ENCODE results near the gene SPG7. TPM values are rescaled to one million over a fixed set of nuclear protein-coding genes. Genes with fewer than 3 reads are reported as not detected.

SPG7 gene
- total and polyA plus RNA-seq, 2 donors (not counting 1 experiment from before 2014, with no cell fraction given) = 35.1 to 107 TPM

DNA sequence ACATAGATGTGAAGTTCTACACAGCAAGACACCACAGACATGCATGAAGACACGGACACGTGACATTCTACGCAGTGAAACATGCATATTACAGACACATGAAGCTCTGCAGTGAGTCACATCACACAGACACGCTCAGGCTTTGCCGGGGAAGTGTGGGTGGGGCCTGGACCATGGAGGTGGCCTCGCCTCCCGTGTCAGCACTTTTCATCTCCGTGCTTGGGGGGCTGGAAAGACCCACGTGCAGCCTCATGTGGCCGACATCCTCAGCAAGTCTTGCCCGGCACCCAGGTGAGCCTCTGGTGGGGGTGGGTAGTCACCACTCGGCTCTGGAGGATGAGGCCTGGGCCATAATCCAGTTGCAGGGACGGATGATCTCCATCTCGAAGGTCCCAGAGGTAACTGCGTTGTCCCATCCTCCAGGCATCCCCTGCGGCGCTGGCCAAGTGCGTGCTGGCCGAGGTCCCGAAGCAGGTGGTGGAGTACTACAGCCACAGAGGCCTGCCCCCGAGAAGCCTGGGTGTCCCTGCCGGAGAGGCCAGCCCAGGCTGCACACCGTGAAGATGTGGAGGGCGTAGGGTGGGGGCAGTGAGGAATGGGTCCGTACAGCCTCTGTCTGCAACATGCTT, 88.0 kb downstream of the SPG7 start:
- Histone ChIP-seq H3K36me3 (ENCODE audit: control insufficient read depth, insufficient read depth, low read length) (peaks cover 3% of the 10 kb centered on the region), H3K4me3 (replicated peaks in 1 of 4; ENCODE audit: control extremely low read depth in 1 of 4, insufficient read depth in 1 of 4, low read depth in 3 of 4, low read length in 4 of 4) (no peak overlapping the region), H3K4me2 (ENCODE audit: extremely low read depth, insufficient read depth, low read length) (no peak overlapping the region), H3K79me2 (ENCODE audit: control insufficient read depth, insufficient read depth, low read length) (no peaks in the 10 kb centered on the region), H3K9ac (ENCODE audit: insufficient read depth, low read length) (no peak overlapping the region), H4K20me1 (ENCODE audit: control insufficient read depth, extremely low read depth, insufficient read depth, low read length) (no peaks in the 10 kb centered on the region), H3K27ac (ENCODE audit: insufficient read depth, low read length) (no peak overlapping the region), H2AFZ (ENCODE audit: low read length) (no peak overlapping the region), H3K27me3 (ENCODE audit: control insufficient read depth, insufficient read depth, low read length) (no peaks in the 10 kb centered on the region), H3K9me3 (ENCODE audit: control insufficient read depth, insufficient read depth, low read depth, low read length) (no peaks in the 10 kb centered on the region), H3K4me1 (ENCODE audit: control insufficient read depth, extremely low read depth, insufficient read depth, low read length) (no peaks in the 10 kb centered on the region)
- TF ChIP-seq CTCF (conservative IDR thresholded peaks at IDR 0.05 in 1 of 2, IDR thresholded peaks at IDR 0.05 in 1 of 2; ENCODE audit: low read depth in 1 of 2, low read length in 2 of 2) (no peak), EZH2 (IDR thresholded peaks at IDR 0.05; ENCODE audit: low read length, missing control alignments) (no peak)
- DNase-seq (ENCODE audit: low read depth in 2 of 2) = no peak

- no peak overlapping the region for H3K4me3 ChIP-seq (replicated peaks in 1 of 4; ENCODE audit: control extremely low read depth in 1 of 4, insufficient read depth in 1 of 4, low read depth in 3 of 4, low read length in 4 of 4)
- TF ChIP-seq EZH2 (IDR thresholded peaks at IDR 0.05; ENCODE audit: low read length, missing control alignments) = no peak
- no peak for TF ChIP-seq CTCF (conservative IDR thresholded peaks at IDR 0.05 in 1 of 2, IDR thresholded peaks at IDR 0.05 in 1 of 2; ENCODE audit: low read depth in 1 of 2, low read length in 2 of 2)
Measured at GRCh38 chr16:89596957-89597649, 88.9 kb downstream of the SPG7 start.

GRCh38 chr16:89598199-89598598, 90.0 kb downstream of the SPG7 start:
- H3K4me3 ChIP-seq (replicated peaks in 1 of 4; ENCODE audit: control extremely low read depth in 1 of 4, insufficient read depth in 1 of 4, low read depth in 3 of 4, low read length in 4 of 4) = no peak overlapping the region
- peaks cover 3% of the 10 kb centered on the region for H3K36me3 ChIP-seq (ENCODE audit: control insufficient read depth, insufficient read depth, low read length)
- no peak overlapping the region for H3K4me2 ChIP-seq (ENCODE audit: extremely low read depth, insufficient read depth, low read length)
- no peak overlapping the region for H3K27ac ChIP-seq (ENCODE audit: insufficient read depth, low read length)
- H3K27me3 ChIP-seq (ENCODE audit: control insufficient read depth, insufficient read depth, low read length) = no peaks in the 10 kb centered on the region
- peak in 1 of 2 donors; percentile 57 for DNase-seq (ENCODE audit: low read depth in 2 of 2)
- no peak overlapping the region for H3K9ac ChIP-seq (ENCODE audit: insufficient read depth, low read length)
- H3K79me2 ChIP-seq (ENCODE audit: control insufficient read depth, insufficient read depth, low read length) = no peaks in the 10 kb centered on the region
- TF ChIP-seq EZH2 (IDR thresholded peaks at IDR 0.05; ENCODE audit: low read length, missing control alignments) = no peak
- TF ChIP-seq CTCF (conservative IDR thresholded peaks at IDR 0.05 in 1 of 2, IDR thresholded peaks at IDR 0.05 in 1 of 2; ENCODE audit: low read depth in 1 of 2, low read length in 2 of 2) = no peak
- H3K4me1 ChIP-seq (ENCODE audit: control insufficient read depth, extremely low read depth, insufficient read depth, low read length) = peaks cover 12% of the 10 kb centered on the region
- no peaks in the 10 kb centered on the region for H3K9me3 ChIP-seq (ENCODE audit: control insufficient read depth, insufficient read depth, low read depth, low read length)
- H2AFZ ChIP-seq (ENCODE audit: low read length) = no peak overlapping the region
- no peaks in the 10 kb centered on the region for H4K20me1 ChIP-seq (ENCODE audit: control insufficient read depth, extremely low read depth, insufficient read depth, low read length)

More at GRCh38 chr16:89596957-89597649, 88.9 kb downstream of the SPG7 start:
- H3K9ac ChIP-seq (ENCODE audit: insufficient read depth, low read length) = no peak overlapping the region
- no peaks in the 10 kb centered on the region for H3K9me3 ChIP-seq (ENCODE audit: control insufficient read depth, insufficient read depth, low read depth, low read length)
- peaks cover 3% of the 10 kb centered on the region for H3K36me3 ChIP-seq (ENCODE audit: control insufficient read depth, insufficient read depth, low read length)
- no peaks in the 10 kb centered on the region for H4K20me1 ChIP-seq (ENCODE audit: control insufficient read depth, extremely low read depth, insufficient read depth, low read length)
- H2AFZ ChIP-seq (ENCODE audit: low read length) = no peak overlapping the region
- H3K27me3 ChIP-seq (ENCODE audit: control insufficient read depth, insufficient read depth, low read length) = no peaks in the 10 kb centered on the region
- H3K4me1 ChIP-seq (ENCODE audit: control insufficient read depth, extremely low read depth, insufficient read depth, low read length) = peaks cover 3% of the 10 kb centered on the region
- no peak overlapping the region for H3K4me2 ChIP-seq (ENCODE audit: extremely low read depth, insufficient read depth, low read length)
- no peak overlapping the region for H3K27ac ChIP-seq (ENCODE audit: insufficient read depth, low read length)
- no peaks in the 10 kb centered on the region for H3K79me2 ChIP-seq (ENCODE audit: control insufficient read depth, insufficient read depth, low read length)
- no peak for DNase-seq (ENCODE audit: low read depth in 2 of 2)
